Loucy (cell line): ENCODE measurements around the gene VASN.

Source experiments
- H2AFZ ChIP-seq: fragments of 200-600 bp; sonication (generic); 2 replicates; pipeline ENCODE4 v1.6.0; 2016; ENCODE audit warnings: antibody characterized with exemption, mild to moderate bottlenecking, low read length, moderate library complexity
- H3F3A ChIP-seq: fragments of 200-600 bp; 2 replicates; pipeline ENCODE4 v1.6.0; 2016; ENCODE audit warnings: antibody characterized with exemption, low read depth, mild to moderate bottlenecking
- H3K27me3 ChIP-seq: fragments of 200-600 bp; sonication (generic); 2 replicates; pipeline ENCODE4 v1.6.1; 2014; ENCODE audit warnings: low read length, mild to moderate bottlenecking; ENCODE audit not compliant: insufficient read depth, poor library complexity, severe bottlenecking
- H3K36me3 ChIP-seq: fragments of 200-600 bp; sonication (generic); 2 replicates; pipeline ENCODE4 v1.6.1; 2016; ENCODE audit warnings: low read length; ENCODE audit not compliant: insufficient read depth
- H3K4me1 ChIP-seq: fragments of 200-600 bp; sonication (generic); 2 replicates; pipeline ENCODE4 v1.5.1; 2014; ENCODE audit warnings: low read length, mild to moderate bottlenecking; ENCODE audit not compliant: insufficient read depth, poor library complexity, severe bottlenecking
- H3K4me2 ChIP-seq: fragments of 200-600 bp; sonication (generic); 2 replicates; pipeline ENCODE4 v1.6.0; 2014; ENCODE audit warnings: antibody characterized with exemption, low read length, low read depth, mild to moderate bottlenecking; ENCODE audit not compliant: poor library complexity, severe bottlenecking
- H3K4me3 ChIP-seq: fragments of 200-600 bp; sonication (generic); 2 replicates; pipeline ENCODE4 v1.5.1; 2014; ENCODE audit warnings: low read length, mild to moderate bottlenecking, mixed read lengths; ENCODE audit not compliant: poor library complexity, severe bottlenecking
- H3K79me2 ChIP-seq: fragments of 200-600 bp; sonication (generic); 2 replicates; pipeline ENCODE4 v1.6.1; 2014; ENCODE audit warnings: low read length; ENCODE audit not compliant: insufficient read depth
- H3K9ac ChIP-seq: fragments of 200-600 bp; sonication (generic); 2 replicates; pipeline ENCODE4 v1.6.0; 2014; ENCODE audit warnings: mild to moderate bottlenecking, low read depth, low read length, moderate library complexity; ENCODE audit not compliant: poor library complexity, severe bottlenecking
- H3K9me2 ChIP-seq: fragments of 200-600 bp; sonication (generic); replicated peaks from 2 replicates; pipeline ENCODE4 v1.6.1; 2016; ENCODE audit warnings: low read depth, low read length, mixed read lengths
- H3K9me3 ChIP-seq: fragments of 200-600 bp; sonication (generic); 2 replicates; pipeline ENCODE4 v1.6.1; 2014; ENCODE audit warnings: mild to moderate bottlenecking, antibody characterized with exemption, low read length, low read depth; ENCODE audit not compliant: insufficient read depth
- H4K20me1 ChIP-seq: fragments of 200-600 bp; sonication (generic); 2 replicates; pipeline ENCODE4 v1.6.0; 2014; ENCODE audit warnings: antibody characterized with exemption, low read length, mild to moderate bottlenecking; ENCODE audit not compliant: insufficient read depth, poor library complexity, severe bottlenecking
- EZH2phosphoT487 ChIP-seq: fragments of 200-600 bp; IDR thresholded peaks from 2 replicates; pipeline ENCODE4 v1.6.1; 2018; ENCODE audit warnings: antibody characterized with exemption, mild to moderate bottlenecking, moderate library complexity, borderline replicate concordance
- TF ChIP-seq, protein P1 (sequence below): fragments of 200-600 bp; sonication (generic); conservative IDR thresholded peaks from 2 replicates; pipeline ENCODE4 v1.5.1; 2014; ENCODE audit warnings: mild to moderate bottlenecking, antibody characterized with exemption, low read length

The VASN gene

DNA sequence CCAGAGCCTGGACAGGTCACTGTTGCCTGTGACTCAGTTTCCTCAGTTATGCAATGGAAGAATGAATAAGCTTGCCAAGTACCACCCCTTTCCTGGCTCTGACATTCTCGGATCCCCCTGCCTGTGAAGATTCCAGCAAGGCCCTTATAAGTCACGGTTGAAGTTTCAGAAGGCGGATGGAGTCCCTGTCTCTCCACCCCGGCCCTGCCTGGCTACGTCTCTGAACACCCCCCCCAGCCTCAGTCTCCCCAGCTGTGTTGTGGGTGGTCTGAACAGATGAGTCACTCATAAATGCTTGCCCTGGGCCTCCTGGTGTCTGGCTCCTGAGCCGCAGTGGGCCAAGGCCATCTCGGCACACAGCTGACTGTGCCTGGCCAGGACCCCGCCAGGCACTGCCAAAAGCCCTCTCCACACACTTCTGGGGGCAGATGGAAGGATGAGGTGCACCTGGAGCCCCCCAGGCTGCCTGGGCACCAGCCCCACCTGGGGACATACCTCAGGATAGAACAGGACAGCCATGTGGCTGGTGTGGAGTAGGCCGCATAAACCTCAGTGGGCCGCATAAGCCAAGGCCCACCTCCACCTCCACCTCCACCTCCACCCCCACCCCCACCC is 15.4 kb downstream of the VASN start:
- Histone ChIP-seq H2AFZ (no peak overlapping the region), H3K9me2 (no peaks in the 10 kb centered on the region), H3F3A (no peaks in the 10 kb centered on the region), H3K4me3 (no peak overlapping the region), H4K20me1 (no peaks in the 10 kb centered on the region), H3K79me2 (no peaks in the 10 kb centered on the region), H3K4me2 (no peak overlapping the region), H3K9me3 (no peaks in the 10 kb centered on the region), H3K4me1 (no peaks in the 10 kb centered on the region), H3K36me3 (no peaks in the 10 kb centered on the region), H3K9ac (no peak overlapping the region), H3K27me3 (no peaks in the 10 kb centered on the region)
- TF ChIP-seq EZH2phosphoT487 = no peak
- TF ChIP-seq, protein P1, sequence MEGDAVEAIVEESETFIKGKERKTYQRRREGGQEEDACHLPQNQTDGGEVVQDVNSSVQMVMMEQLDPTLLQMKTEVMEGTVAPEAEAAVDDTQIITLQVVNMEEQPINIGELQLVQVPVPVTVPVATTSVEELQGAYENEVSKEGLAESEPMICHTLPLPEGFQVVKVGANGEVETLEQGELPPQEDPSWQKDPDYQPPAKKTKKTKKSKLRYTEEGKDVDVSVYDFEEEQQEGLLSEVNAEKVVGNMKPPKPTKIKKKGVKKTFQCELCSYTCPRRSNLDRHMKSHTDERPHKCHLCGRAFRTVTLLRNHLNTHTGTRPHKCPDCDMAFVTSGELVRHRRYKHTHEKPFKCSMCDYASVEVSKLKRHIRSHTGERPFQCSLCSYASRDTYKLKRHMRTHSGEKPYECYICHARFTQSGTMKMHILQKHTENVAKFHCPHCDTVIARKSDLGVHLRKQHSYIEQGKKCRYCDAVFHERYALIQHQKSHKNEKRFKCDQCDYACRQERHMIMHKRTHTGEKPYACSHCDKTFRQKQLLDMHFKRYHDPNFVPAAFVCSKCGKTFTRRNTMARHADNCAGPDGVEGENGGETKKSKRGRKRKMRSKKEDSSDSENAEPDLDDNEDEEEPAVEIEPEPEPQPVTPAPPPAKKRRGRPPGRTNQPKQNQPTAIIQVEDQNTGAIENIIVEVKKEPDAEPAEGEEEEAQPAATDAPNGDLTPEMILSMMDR = no peak

DNA sequence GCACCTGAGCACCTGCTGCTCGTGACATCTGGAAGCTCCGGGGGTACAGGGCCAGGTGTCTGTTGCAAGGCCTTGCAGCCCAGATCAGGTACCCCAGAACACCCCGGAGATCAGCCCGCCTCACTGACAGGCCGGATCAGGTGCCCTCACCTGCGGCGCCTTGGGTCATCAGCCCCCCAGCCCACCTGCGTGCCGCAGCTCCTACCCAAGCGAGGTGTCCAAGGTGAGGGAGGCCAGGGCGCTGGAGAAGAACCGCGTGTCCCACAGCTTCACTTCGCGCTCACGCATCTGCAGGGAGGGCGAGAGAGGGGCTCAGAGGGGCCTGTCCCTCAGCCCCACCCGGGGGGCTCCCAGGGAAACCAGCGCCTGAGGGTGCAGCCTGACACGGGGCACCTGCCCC is 16.1 kb downstream of the VASN start:
- H3K27me3 ChIP-seq = no peaks in the 10 kb centered on the region
- TF ChIP-seq EZH2phosphoT487 = no peak
- TF ChIP-seq, protein P1 = no peak
- H3K79me2 ChIP-seq = no peaks in the 10 kb centered on the region
- H3K4me2 ChIP-seq = no peak overlapping the region
- H3K9me3 ChIP-seq = no peaks in the 10 kb centered on the region
- H3K9ac ChIP-seq = no peak overlapping the region
- H3F3A ChIP-seq = no peaks in the 10 kb centered on the region
- H3K9me2 ChIP-seq = no peaks in the 10 kb centered on the region
- H3K4me1 ChIP-seq = no peaks in the 10 kb centered on the region
- no peaks in the 10 kb centered on the region for H3K36me3 ChIP-seq
- no peak overlapping the region for H3K4me3 ChIP-seq
- H4K20me1 ChIP-seq = no peaks in the 10 kb centered on the region
- no peak overlapping the region for H2AFZ ChIP-seq

DNA sequence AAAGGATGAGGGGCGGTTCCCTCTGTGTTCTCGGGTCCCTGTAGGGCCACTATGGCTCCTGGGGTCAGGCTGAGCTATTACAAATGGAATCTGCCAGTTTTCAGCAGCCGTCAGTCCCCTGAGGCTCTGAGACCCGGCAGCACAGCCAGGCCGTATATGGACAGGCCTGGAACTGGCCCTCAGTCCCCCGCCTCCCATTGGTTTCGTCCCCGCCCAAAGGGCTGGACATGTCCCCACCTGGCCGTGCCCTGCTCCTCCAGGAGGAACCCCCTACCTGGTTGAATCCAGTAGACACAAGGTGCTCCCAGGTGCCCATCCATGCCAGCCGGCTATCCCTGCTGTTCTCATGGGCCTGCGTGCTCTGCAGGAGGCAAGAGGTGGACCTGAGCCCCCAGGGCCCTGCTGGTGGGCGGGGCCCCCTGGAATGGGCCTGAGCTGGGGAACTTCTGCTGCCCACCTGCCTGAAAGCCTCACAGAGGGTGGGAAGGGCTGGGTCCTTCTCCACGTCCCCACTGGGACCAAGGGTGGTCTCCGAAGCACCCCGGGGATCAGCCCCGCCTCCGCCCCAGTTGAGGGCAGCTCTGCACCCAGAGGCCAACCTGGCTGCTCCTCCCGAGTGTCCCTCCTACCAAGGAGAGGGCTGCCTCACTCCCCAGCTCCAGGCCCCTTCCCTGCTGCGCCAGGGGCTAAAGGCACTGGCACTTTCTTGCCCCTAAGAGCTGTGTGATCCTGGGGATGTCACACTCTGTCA is 16.8 kb downstream of the VASN start:
- Histone ChIP-seq H3K4me1 (no peaks in the 10 kb centered on the region), H3K9ac (no peak overlapping the region), H3K36me3 (no peaks in the 10 kb centered on the region)

More for the DNA sequence above, 16.8 kb downstream of the VASN start:
- Histone ChIP-seq H3K9me3 (no peaks in the 10 kb centered on the region), H3K4me2 (no peak overlapping the region), H3K27me3 (no peaks in the 10 kb centered on the region), H3K9me2 (no peaks in the 10 kb centered on the region), H4K20me1 (no peaks in the 10 kb centered on the region), H3F3A (no peaks in the 10 kb centered on the region), H2AFZ (no peak overlapping the region), H3K4me3 (no peak overlapping the region), H3K79me2 (no peaks in the 10 kb centered on the region)
- TF ChIP-seq, protein P1 = no peak
- no peak for TF ChIP-seq EZH2phosphoT487
